Gastroesophageal sphincter (tissue), 3 donors: ENCODE results near the gene EEFSEC.

ENCODE experiments used
- CTCF ChIP-seq, 4 experiments: fragments of 200-600 bp in 2 of 4; fragments of 450-650 bp in 2 of 4; sonication (generic) in 1 of 4; IDR thresholded peaks; one replicate each; pipeline ENCODE4 v1.5.1; 2017 to 2019; ENCODE audit warnings: antibody characterized with exemption in 4 of 4, mild to moderate bottlenecking in 2 of 4, moderate library complexity in 2 of 4
- EP300 ChIP-seq: sonication (generic); formaldehyde crosslinking; IDR thresholded peaks from one replicate; pipeline ENCODE4 v1.6.1; 2017; ENCODE audit warnings: antibody characterized with exemption, mild to moderate bottlenecking
- POLR2A ChIP-seq, 2 donors: fragments of 450-650 bp; IDR thresholded peaks; one replicate each; pipeline ENCODE4 v1.6.1; 2017; ENCODE audit warnings: antibody characterized with exemption in 2 of 2, mild to moderate bottlenecking in 2 of 2, moderate library complexity in 1 of 2
- POLR2AphosphoS5 ChIP-seq: sonication (generic); formaldehyde crosslinking; IDR thresholded peaks from one replicate; pipeline ENCODE4 v1.6.1; 2017; ENCODE audit warnings: antibody characterized with exemption

DNA sequence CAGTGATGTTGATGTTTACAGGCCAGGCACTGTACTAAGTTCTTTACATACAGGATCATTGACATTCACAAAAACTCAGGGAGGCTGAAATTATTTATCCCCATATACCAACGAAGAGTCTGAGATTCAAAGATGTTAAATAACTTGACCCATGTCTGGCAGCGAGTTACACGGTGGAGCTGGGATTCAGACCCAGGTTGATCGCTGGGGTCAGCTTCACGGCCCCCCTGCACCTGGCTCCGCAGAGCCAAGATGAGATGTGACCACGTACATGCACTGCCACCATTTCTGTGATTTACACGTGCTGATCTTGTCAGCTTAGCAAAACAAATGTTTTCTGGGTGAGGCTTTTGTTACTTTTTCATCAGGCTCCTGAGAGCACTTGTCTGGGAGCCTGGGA lies 109.8 kb downstream of the EEFSEC start:
- TF ChIP-seq CTCF (IDR thresholded peaks at IDR 0.05) (no peak), EP300 (no peak), POLR2AphosphoS5 (no peak), POLR2A (IDR thresholded peaks at IDR 0.05) (no peak)
